ENCODE measurements around the gene PIK3R1.

GRCh38 chr5:68264024-68264956 lies 48.7 kb downstream of the PIK3R1 start:
- TF ChIP-seq CTCF (optimal IDR thresholded peaks at IDR 0.05 in 1 of 3, IDR thresholded peaks at IDR 0.05 in 1 of 3, conservative IDR thresholded peaks at IDR 0.05 in 1 of 3; ENCODE audit: extremely low read depth in 1 of 3, insufficient read depth in 2 of 3, low read length in 3 of 3) (no peak), EZH2 (IDR thresholded peaks at IDR 0.05; ENCODE audit: low read length) (no peak)

Measured in keratinocyte (primary cell).